SK-N-SH (cell line): Measurements from ENCODE around the gene NLGN3. TPM values are rescaled to one million over a fixed set of nuclear protein-coding genes. Genes with fewer than 3 reads are reported as not detected.

Experiments used
- CTCF ChIA-PET: fragments of 300-600, 350-600 bp; formaldehyde crosslinking; extraction: SDS; loops from one replicate; lab custom pipeline; 2021; lab: Yijun Ruan, JAX
- POLR2A ChIA-PET: fragments of 350-600 bp; sonication (Branson Sonifier 250); formaldehyde crosslinking; extraction: SDS; loops from one replicate; lab custom pipeline; 2020; ENCODE audit warnings: antibody characterized with exemption, inconsistent platforms; lab: Yijun Ruan, JAX
- DNase-seq: peaks from one replicate; pipeline ENCODE4 v3.0.0; 2012
- H2AFZ ChIP-seq: fragments of 200-600 bp; sonication (generic); 2 replicates; pipeline ENCODE4 v1.8.1; 2016; ENCODE audit warnings: antibody characterized with exemption, mild to moderate bottlenecking, low read depth
- H3F3A ChIP-seq: fragments of 200-600 bp; sonication (generic); replicated peaks from 2 replicates; pipeline ENCODE3; 2016; ENCODE audit warnings: antibody characterized with exemption, mild to moderate bottlenecking; ENCODE audit not compliant: insufficient read depth
- H3K27ac ChIP-seq, 2 experiments: fragments of 200-500 bp in 1 of 2; fragments of 200-600 bp in 1 of 2; sonication (Bioruptor generic) in 1 of 2; sonication (generic), shearing (Covaris generic) in 1 of 2; 2 replicates each; pipeline versions ENCODE4 v1.5.1 to v1.6.1; 2014 to 2016; ENCODE audit warnings: low read depth in 2 of 2, inconsistent platforms in 1 of 2, low read length in 1 of 2, mild to moderate bottlenecking in 1 of 2, mixed read lengths in 1 of 2
- H3K27me3 ChIP-seq: fragments of 200-600 bp; sonication (generic), shearing (Covaris generic); 2 replicates; pipeline ENCODE4 v1.6.1; 2016; ENCODE audit warnings: mixed run types; ENCODE audit not compliant: insufficient read depth
- H3K36me3 ChIP-seq, 2 experiments: fragments of 200-500 bp in 1 of 2; fragments of 200-600 bp in 1 of 2; sonication (Bioruptor generic) in 1 of 2; sonication (generic) in 1 of 2; replicated peaks in 1 of 2; 2 replicates each; pipeline versions ENCODE3 to v1.5.1; 2014 to 2016; ENCODE audit warnings: low read length in 1 of 2, mild to moderate bottlenecking in 1 of 2; ENCODE audit not compliant: insufficient read depth in 2 of 2, control insufficient read depth in 1 of 2
- H3K4me1 ChIP-seq, 2 experiments: fragments of 200-500 bp in 1 of 2; fragments of 200-600 bp in 1 of 2; sonication (Bioruptor generic) in 1 of 2; sonication (generic), shearing (Covaris generic) in 1 of 2; 2 replicates each; pipeline versions ENCODE4 v1.5.1 to v1.6.1; 2014 to 2016; ENCODE audit warnings: low read depth in 1 of 2, low read length in 1 of 2, mixed run types in 1 of 2; ENCODE audit not compliant: insufficient read depth in 2 of 2, control insufficient read depth in 1 of 2
- H3K4me2 ChIP-seq: fragments of 200-600 bp; sonication (generic), shearing (Covaris generic); 2 replicates; pipeline ENCODE4 v1.6.1; 2017; ENCODE audit warnings: mixed run types
- H3K4me3 ChIP-seq, 2 experiments: fragments of 200-500 bp in 1 of 2; fragments of 200-600 bp in 1 of 2; sonication (Bioruptor generic) in 1 of 2; sonication (generic), shearing (Covaris generic) in 1 of 2; 2 replicates each; pipeline versions ENCODE4 v1.5.1 to v1.8.1; 2014 to 2016; ENCODE audit warnings: low read depth in 2 of 2, inconsistent platforms in 1 of 2, low read length in 1 of 2, mild to moderate bottlenecking in 1 of 2, mixed read lengths in 1 of 2, moderate library complexity in 1 of 2
- H3K79me2 ChIP-seq: fragments of 200-600 bp; sonication (generic); 2 replicates; pipeline ENCODE4 v1.8.1; 2017; ENCODE audit warnings: mild to moderate bottlenecking; ENCODE audit not compliant: insufficient read depth
- H3K9ac ChIP-seq: fragments of 200-600 bp; sonication (generic); 2 replicates; pipeline ENCODE4 v1.6.1; 2017; ENCODE audit warnings: mixed run types
- H3K9me2 ChIP-seq: fragments of 200-600 bp; sonication (generic); 2 replicates; pipeline ENCODE4 v1.6.1; 2017; ENCODE audit warnings: mixed run types
- H3K9me3 ChIP-seq: fragments of 200-600 bp; sonication (generic); 2 replicates; pipeline ENCODE4 v1.6.1; 2017; ENCODE audit warnings: mixed run types, mild to moderate bottlenecking, moderate library complexity
- H4K20me1 ChIP-seq: fragments of 200-600 bp; sonication (generic); 2 replicates; pipeline ENCODE4 v1.6.1; 2017; ENCODE audit warnings: mild to moderate bottlenecking, mixed run types; ENCODE audit not compliant: insufficient read depth
- CHD2 ChIP-seq: fragments of 150-350 bp; IDR thresholded peaks from 2 replicates; pipeline ENCODE4 v1.6.1; 2018; ENCODE audit warnings: low read length; ENCODE audit not compliant: partially characterized antibody
- ELF1 ChIP-seq: IDR thresholded peaks from 2 replicates; pipeline ENCODE4 v1.4.0; 2012
- EZH2phosphoT487 ChIP-seq: fragments of 200-600 bp; sonication (generic); IDR thresholded peaks from 2 replicates; pipeline ENCODE4 v1.6.1; 2017; ENCODE audit warnings: low read depth, mixed run types, mild to moderate bottlenecking, antibody characterized with exemption, moderate library complexity, borderline replicate concordance
- FOSL2 ChIP-seq: IDR thresholded peaks from 2 replicates; pipeline ENCODE4 v1.4.0; 2012; ENCODE audit warnings: low read depth, mild to moderate bottlenecking, moderate library complexity, borderline replicate concordance
- FOXJ3 ChIP-seq: sonication (generic); formaldehyde crosslinking; IDR thresholded peaks from 2 replicates; pipeline ENCODE4 v1.5.1; 2020; ENCODE audit warnings: mild to moderate bottlenecking, missing genetic modification reagents
- GABPA ChIP-seq: IDR thresholded peaks from 2 replicates; pipeline ENCODE4 v1.4.0; 2012; ENCODE audit warnings: low read depth, mild to moderate bottlenecking
- MEF2A ChIP-seq: IDR thresholded peaks from 2 replicates; pipeline ENCODE4 v1.4.0; 2012; ENCODE audit warnings: low read depth, borderline replicate concordance
- MXI1 ChIP-seq: IDR thresholded peaks from 2 replicates; pipeline ENCODE4 v1.6.1; 2012; ENCODE audit warnings: mild to moderate bottlenecking, low read depth, low read length, improper control_type of control experiment
- POLR2AphosphoS5 ChIP-seq: IDR thresholded peaks from 2 replicates; pipeline ENCODE4 v1.6.1; 2012; ENCODE audit warnings: low read depth, low read length
- RAD21 ChIP-seq: IDR thresholded peaks from 2 replicates; pipeline ENCODE4 v1.6.1; 2012; ENCODE audit warnings: mild to moderate bottlenecking, low read length
- RCOR1 ChIP-seq: fragments of 150-350 bp; IDR thresholded peaks from 2 replicates; pipeline ENCODE4 v1.6.1; 2017; ENCODE audit warnings: antibody characterized with exemption, low read length
- RFX5 ChIP-seq: IDR thresholded peaks from 2 replicates; pipeline ENCODE4 v1.6.1; 2012; ENCODE audit warnings: mild to moderate bottlenecking, improper control_type of control experiment, low read length
- TAF1 ChIP-seq: IDR thresholded peaks from 2 replicates; pipeline ENCODE4 v1.6.1; 2012; ENCODE audit warnings: low read depth, mild to moderate bottlenecking, low read length, moderate library complexity, borderline replicate concordance
- TCF12 ChIP-seq: IDR thresholded peaks from 2 replicates; pipeline ENCODE4 v1.4.0; 2012
- TEAD4 ChIP-seq: IDR thresholded peaks from 2 replicates; pipeline ENCODE4 v1.4.0; 2012; ENCODE audit warnings: mild to moderate bottlenecking, borderline replicate concordance; ENCODE audit not compliant: insufficient read depth
- YY1 ChIP-seq: IDR thresholded peaks from 2 replicates; pipeline ENCODE4 v1.4.0; 2012; ENCODE audit warnings: low read depth, mild to moderate bottlenecking
- WGBS: methylation state at CpG from one replicate; pipeline ENCODE4 v1.1.6; 2017; ENCODE audit warnings: low lambda C conversion rate; 5-methylcytosine and 5-hydroxymethylcytosine counted together
- polyA plus RNA-seq, 3 experiments: library from polyadenylated mRNA; depleted of rRNA; stranded (reverse); fragments of >200 nt; gene quantifications; 2 replicates each; pipeline ENCODE4 v1.2.3, GENCODE V29; 2012
- TF ChIP-seq, protein P1 (sequence below): fragments of 200-600 bp; sonication (generic); IDR thresholded peaks from 2 replicates; pipeline ENCODE4 v1.6.1; 2017; ENCODE audit warnings: antibody characterized with exemption, mild to moderate bottlenecking, moderate library complexity
- TF ChIP-seq, protein P2 (sequence below): fragments of 150-350 bp; IDR thresholded peaks from 2 replicates; pipeline ENCODE4 v1.6.1; 2017; ENCODE audit warnings: antibody characterized with exemption, low read length, low read depth, borderline replicate concordance
- TF ChIP-seq, protein P3 (sequence below): fragments of 150-350 bp; IDR thresholded peaks from 2 replicates; pipeline ENCODE4 v1.6.1; 2016; ENCODE audit warnings: mild to moderate bottlenecking, low read depth, low read length
- TF ChIP-seq, protein P4 (sequence below): IDR thresholded peaks from 2 replicates; pipeline ENCODE4 v1.6.1; 2012; ENCODE audit warnings: mild to moderate bottlenecking, low read depth, low read length, moderate library complexity

Gene NLGN3
- polyA plus RNA-seq, 1 of the 3 experiments (the other 2 are of a cell fraction): 5.3 TPM

DNA sequence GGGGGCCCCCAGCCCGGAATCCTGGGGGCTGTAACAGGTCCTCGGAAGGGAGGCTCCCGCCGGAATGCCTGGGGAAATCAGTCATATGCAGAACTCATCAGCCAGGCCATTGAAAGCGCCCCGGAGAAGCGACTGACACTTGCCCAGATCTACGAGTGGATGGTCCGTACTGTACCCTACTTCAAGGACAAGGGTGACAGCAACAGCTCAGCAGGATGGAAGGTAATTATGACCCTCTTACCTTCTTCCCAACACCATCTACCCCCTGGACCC lies 47.9 kb upstream of the NLGN3 start:
- H3K36me3 ChIP-seq: no peaks in the 10 kb centered on the region
- H3K27ac ChIP-seq: no peak overlapping the region
- ChIA-PET POLR2A (interaction anchor here (0.9 kb wide), 1 partner anchor 22 kb away, joined by 4 read pairs; the partner anchor contains the start of gene MED12), CTCF (interaction anchor here (2.6 kb wide), 1 partner anchor 33 kb away, joined by 13 read pairs; no protein-coding TSS in a partner anchor)
- peak overlapping the region; percentile 12; the same call in 1 of the 2 replicates for H3K9ac ChIP-seq
- peaks cover 0 to 19% of the 10 kb centered on the region in 2 experiments; a peak in 1 of 4 replicates for H3K4me1 ChIP-seq
- no peaks in the 10 kb centered on the region for H3K79me2 ChIP-seq
- WGBS: no CpG with 5 or more reads among the region's 9 CpGs
- H3K4me3 ChIP-seq: peak overlapping the region; percentile 69 to 77
- H3K9me3 ChIP-seq: no peaks in the 10 kb centered on the region
- no peak for DNase-seq
- H3F3A ChIP-seq: no peaks in the 10 kb centered on the region
- TF ChIP-seq GABPA: no peak
- TF ChIP-seq, protein P1, sequence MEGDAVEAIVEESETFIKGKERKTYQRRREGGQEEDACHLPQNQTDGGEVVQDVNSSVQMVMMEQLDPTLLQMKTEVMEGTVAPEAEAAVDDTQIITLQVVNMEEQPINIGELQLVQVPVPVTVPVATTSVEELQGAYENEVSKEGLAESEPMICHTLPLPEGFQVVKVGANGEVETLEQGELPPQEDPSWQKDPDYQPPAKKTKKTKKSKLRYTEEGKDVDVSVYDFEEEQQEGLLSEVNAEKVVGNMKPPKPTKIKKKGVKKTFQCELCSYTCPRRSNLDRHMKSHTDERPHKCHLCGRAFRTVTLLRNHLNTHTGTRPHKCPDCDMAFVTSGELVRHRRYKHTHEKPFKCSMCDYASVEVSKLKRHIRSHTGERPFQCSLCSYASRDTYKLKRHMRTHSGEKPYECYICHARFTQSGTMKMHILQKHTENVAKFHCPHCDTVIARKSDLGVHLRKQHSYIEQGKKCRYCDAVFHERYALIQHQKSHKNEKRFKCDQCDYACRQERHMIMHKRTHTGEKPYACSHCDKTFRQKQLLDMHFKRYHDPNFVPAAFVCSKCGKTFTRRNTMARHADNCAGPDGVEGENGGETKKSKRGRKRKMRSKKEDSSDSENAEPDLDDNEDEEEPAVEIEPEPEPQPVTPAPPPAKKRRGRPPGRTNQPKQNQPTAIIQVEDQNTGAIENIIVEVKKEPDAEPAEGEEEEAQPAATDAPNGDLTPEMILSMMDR: no peak
- no peak for TF ChIP-seq MEF2A
- TF ChIP-seq YY1: no peak
- no peak for TF ChIP-seq CHD2
- TF ChIP-seq, protein P2, sequence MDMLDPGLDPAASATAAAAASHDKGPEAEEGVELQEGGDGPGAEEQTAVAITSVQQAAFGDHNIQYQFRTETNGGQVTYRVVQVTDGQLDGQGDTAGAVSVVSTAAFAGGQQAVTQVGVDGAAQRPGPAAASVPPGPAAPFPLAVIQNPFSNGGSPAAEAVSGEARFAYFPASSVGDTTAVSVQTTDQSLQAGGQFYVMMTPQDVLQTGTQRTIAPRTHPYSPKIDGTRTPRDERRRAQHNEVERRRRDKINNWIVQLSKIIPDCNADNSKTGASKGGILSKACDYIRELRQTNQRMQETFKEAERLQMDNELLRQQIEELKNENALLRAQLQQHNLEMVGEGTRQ: no peak
- TF ChIP-seq RFX5: no peak
- TF ChIP-seq, protein P3, sequence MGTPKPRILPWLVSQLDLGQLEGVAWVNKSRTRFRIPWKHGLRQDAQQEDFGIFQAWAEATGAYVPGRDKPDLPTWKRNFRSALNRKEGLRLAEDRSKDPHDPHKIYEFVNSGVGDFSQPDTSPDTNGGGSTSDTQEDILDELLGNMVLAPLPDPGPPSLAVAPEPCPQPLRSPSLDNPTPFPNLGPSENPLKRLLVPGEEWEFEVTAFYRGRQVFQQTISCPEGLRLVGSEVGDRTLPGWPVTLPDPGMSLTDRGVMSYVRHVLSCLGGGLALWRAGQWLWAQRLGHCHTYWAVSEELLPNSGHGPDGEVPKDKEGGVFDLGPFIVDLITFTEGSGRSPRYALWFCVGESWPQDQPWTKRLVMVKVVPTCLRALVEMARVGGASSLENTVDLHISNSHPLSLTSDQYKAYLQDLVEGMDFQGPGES: no peak
- TF ChIP-seq TAF1: no peak
- TF ChIP-seq, protein P4, sequence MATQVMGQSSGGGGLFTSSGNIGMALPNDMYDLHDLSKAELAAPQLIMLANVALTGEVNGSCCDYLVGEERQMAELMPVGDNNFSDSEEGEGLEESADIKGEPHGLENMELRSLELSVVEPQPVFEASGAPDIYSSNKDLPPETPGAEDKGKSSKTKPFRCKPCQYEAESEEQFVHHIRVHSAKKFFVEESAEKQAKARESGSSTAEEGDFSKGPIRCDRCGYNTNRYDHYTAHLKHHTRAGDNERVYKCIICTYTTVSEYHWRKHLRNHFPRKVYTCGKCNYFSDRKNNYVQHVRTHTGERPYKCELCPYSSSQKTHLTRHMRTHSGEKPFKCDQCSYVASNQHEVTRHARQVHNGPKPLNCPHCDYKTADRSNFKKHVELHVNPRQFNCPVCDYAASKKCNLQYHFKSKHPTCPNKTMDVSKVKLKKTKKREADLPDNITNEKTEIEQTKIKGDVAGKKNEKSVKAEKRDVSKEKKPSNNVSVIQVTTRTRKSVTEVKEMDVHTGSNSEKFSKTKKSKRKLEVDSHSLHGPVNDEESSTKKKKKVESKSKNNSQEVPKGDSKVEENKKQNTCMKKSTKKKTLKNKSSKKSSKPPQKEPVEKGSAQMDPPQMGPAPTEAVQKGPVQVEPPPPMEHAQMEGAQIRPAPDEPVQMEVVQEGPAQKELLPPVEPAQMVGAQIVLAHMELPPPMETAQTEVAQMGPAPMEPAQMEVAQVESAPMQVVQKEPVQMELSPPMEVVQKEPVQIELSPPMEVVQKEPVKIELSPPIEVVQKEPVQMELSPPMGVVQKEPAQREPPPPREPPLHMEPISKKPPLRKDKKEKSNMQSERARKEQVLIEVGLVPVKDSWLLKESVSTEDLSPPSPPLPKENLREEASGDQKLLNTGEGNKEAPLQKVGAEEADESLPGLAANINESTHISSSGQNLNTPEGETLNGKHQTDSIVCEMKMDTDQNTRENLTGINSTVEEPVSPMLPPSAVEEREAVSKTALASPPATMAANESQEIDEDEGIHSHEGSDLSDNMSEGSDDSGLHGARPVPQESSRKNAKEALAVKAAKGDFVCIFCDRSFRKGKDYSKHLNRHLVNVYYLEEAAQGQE: no peak
- TF ChIP-seq FOSL2: no peak
- no peak for TF ChIP-seq RAD21
- no peak for TF ChIP-seq MXI1
- TF ChIP-seq FOXJ3: no peak
- TF ChIP-seq ELF1: no peak
- no peak for TF ChIP-seq TEAD4
- TF ChIP-seq POLR2AphosphoS5: no peak
- no peak for TF ChIP-seq RCOR1
- no peak for TF ChIP-seq EZH2phosphoT487
- no peak for TF ChIP-seq TCF12
- H3K4me2 ChIP-seq: peak overlapping the region; percentile 88
- peaks cover 5% of the 10 kb centered on the region; the same call in 1 of the 2 replicates for H3K27me3 ChIP-seq
- H4K20me1 ChIP-seq: no peaks in the 10 kb centered on the region
- no peaks in the 10 kb centered on the region for H3K9me2 ChIP-seq
- H2AFZ ChIP-seq: peak overlapping the region; percentile 98
